ENCODE measurements around the gene ACTRT3. TPM values are rescaled to one million over a fixed set of nuclear protein-coding genes. Genes with fewer than 3 reads are reported as not detected.

ACTRT3 gene
- total and polyA plus RNA-seq, 4 experiments from 2014 or later = 0.09 to 0.17 TPM; not detected in 2

DNA sequence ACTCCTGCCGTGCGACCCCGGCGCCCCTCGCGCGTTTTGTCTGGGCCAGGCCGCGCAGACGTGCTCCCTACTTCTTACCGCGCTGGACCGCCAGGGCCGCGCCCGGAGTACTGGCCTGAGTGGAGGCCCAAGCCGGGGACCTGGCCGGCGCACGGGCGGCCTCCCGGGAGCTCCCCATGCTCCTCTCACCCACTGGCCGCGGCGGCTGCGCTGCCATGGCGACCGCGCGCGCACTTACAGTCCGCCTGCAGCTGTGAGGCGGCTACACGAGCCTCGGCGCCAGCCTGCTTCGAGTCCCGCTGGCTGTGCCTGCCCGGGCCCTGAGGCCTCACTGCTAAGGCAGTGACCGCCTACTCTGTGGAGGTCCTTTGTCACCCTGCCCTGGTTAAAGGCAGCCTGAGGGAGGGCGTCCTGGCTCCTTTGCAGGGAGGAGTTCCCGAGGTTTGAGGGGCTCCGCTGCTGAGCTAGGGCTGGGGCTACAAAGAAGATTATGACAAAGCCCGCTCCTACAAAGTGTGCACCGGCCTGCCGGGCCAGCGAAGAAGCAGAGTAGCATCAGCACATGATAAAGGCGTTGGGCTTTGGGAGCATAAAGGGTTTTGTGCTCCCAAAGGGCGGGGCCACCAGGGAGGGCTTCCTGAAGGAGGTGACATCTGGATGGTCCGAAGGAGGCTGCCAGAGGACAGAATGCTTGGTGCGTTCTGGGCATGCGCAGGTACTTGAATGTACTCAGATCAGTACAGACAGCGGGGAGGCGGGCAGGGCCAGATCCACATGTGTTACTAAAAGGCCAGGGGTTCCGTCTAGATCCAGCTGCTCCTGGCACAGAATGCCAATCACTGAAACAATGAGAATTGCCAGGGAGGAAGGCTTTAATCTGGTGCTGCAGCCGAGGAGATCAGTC is 43.2 kb upstream of the ACTRT3 start, which contains the start of the genes LRRC34 and LRRIQ4:
TSS of gene LRRC34 (minus strand) at position 573 of the 904 bp plus-strand sequence. CDS start at position 217, 356 bp downstream.
TSS of gene LRRIQ4 (plus strand) at position 539 of the 904 bp plus-strand sequence. CDS start 9,052 bp downstream, outside the sequence.
- no peaks in the 10 kb centered on the region for H3K27me3 ChIP-seq (ENCODE audit: insufficient read depth, low read length)
- H3K4me1 Mint-ChIP-seq = peaks cover 17 to 29% (median 19%) of the 10 kb centered on the region in 4 donors
- peak within 1 kb of the TSS; percentile 40 for H3K27ac ChIP-seq (ENCODE audit: low read depth, low read length)
- H3K9me3 ChIP-seq (ENCODE audit: control insufficient read depth in 1 of 2, low read length in 2 of 2) = peaks cover 0 to 8% of the 10 kb centered on the region in 2 donors
- ChIA-PET CTCF (ENCODE audit: partially characterized antibody) (interaction anchor here (0.9 to 1.9 kb wide), 2 partner anchors 49 to 154 kb away, joined by 3 to 8 read pairs; partner anchors contain the start of gene SEC62), POLR2A (ENCODE audit: partially characterized antibody) (interaction anchor here (0.7 to 2.2 kb wide), 7 partner anchors 10 to 154 kb away, joined by 3 to 16 read pairs (median 4); partner anchors contain the start of genes ACTRT3, MYNN and SEC62)
- H3K9me3 Mint-ChIP-seq = peaks cover 0 to 22% (median 12%) of the 10 kb centered on the region in 8 donors
- peaks cover 0 to under 1% of the 10 kb centered on the region in 2 donors for H3K27me3 Mint-ChIP-seq
- intact Hi-C loops (cut with micrococcal nuclease) = loop anchor here (1.0 to 5.0 kb wide), 4 partner anchors 39 to 370 kb away; partner anchors contain the start of genes MYNN, PHC3 and SEC62
- DNase-seq = peak; percentile 45 to 68 (median 55)
- no peaks in the 10 kb centered on the region for H3K36me3 ChIP-seq (ENCODE audit: insufficient read depth, low read length)
- H3K4me1 ChIP-seq (ENCODE audit: insufficient read depth, low read length) = peaks cover 21% of the 10 kb centered on the region
- H3K27ac Mint-ChIP-seq = peak within 1 kb of the TSS; percentile 55 to 87 (median 65)
- peak within 1 kb of the TSS; percentile 65 to 80 for H3K4me3 ChIP-seq (ENCODE audit: low read length in 2 of 2)
- peaks cover 0 to 8% of the 10 kb centered on the region in 2 donors for H3K36me3 Mint-ChIP-seq
- H3K4me3 Mint-ChIP-seq = peak within 1 kb of the TSS; percentile 79 to 98 (median 86)

DNA sequence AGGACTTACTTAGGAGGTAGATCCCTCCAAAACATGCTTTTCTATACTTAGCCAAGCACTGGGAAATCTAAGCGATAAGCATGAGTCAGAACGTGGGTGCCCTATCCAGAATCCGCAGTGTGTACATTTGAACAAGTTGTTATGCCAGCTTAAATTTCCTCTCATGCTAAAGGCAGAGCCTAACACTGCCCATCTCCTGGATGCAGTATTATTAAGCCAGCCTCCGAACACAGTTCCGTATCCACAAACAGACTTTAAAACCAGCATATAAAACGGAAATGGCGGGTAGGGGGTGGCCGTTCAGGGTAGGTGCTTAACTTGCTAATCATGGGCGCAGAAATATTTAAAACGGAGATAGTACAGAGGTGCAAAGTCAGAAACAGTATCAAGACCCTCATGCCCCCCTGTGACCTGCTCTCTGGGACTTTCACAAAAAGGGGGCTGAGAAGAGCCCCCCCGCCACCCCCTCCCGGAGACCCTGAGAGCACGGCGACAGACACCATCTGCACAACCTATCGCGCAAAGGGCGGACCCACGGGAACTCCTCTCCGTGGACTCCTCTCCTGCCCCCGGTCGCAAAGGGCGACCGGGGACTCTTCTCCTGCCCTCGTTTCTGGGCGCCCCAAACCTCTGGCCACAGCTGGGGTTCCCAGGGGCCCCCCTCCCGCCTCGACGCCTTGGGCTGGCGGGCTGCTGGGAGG is 42.4 kb upstream of the ACTRT3 start:
- H3K4me3 Mint-ChIP-seq = peak overlapping the region; percentile 60 to 98 (median 85)
- peaks cover 0 to 8% of the 10 kb centered on the region in 2 donors for H3K36me3 Mint-ChIP-seq
- Histone ChIP-seq H3K9me3 (ENCODE audit: control insufficient read depth in 1 of 2, low read length in 2 of 2) (peaks cover 0 to 8% of the 10 kb centered on the region in 2 donors), H3K27me3 (ENCODE audit: insufficient read depth, low read length) (no peaks in the 10 kb centered on the region), H3K27ac (ENCODE audit: low read depth, low read length) (no peak overlapping the region), H3K4me3 (ENCODE audit: low read length in 2 of 2) (peak overlapping the region in 1 of 2 donors; percentile 65), H3K4me1 (ENCODE audit: insufficient read depth, low read length) (peaks cover 21% of the 10 kb centered on the region), H3K36me3 (ENCODE audit: insufficient read depth, low read length) (no peaks in the 10 kb centered on the region)
- DNase-seq = peak in 1 of 5 donors; percentile 0
- H3K9me3 Mint-ChIP-seq = peaks cover 0 to 16% (median 12%) of the 10 kb centered on the region in 8 donors
- H3K4me1 Mint-ChIP-seq = peaks cover 17 to 29% (median 19%) of the 10 kb centered on the region in 4 donors
- CTCF ChIA-PET (ENCODE audit: partially characterized antibody) = interaction anchor here (0.9 to 1.9 kb wide), 2 partner anchors 13 to 49 kb away, joined by 3 to 8 read pairs; no protein-coding TSS in a partner anchor
- intact Hi-C loops (cut with micrococcal nuclease) = loop anchor here (1.0 to 5.0 kb wide), 2 partner anchors 38 to 371 kb away; partner anchors contain the start of genes MYNN and PHC3
- POLR2A ChIA-PET (ENCODE audit: partially characterized antibody) = interaction anchor here (0.8 to 2.2 kb wide), 6 partner anchors 11 to 155 kb away, joined by 3 to 16 read pairs (median 4); partner anchors contain the start of genes ACTRT3, MYNN and SEC62
- H3K27ac Mint-ChIP-seq = peak overlapping the region in 3 of 7 donors; percentile 5 to 72 (median 65)
- H3K27me3 Mint-ChIP-seq = no peaks in the 10 kb centered on the region

DNA sequence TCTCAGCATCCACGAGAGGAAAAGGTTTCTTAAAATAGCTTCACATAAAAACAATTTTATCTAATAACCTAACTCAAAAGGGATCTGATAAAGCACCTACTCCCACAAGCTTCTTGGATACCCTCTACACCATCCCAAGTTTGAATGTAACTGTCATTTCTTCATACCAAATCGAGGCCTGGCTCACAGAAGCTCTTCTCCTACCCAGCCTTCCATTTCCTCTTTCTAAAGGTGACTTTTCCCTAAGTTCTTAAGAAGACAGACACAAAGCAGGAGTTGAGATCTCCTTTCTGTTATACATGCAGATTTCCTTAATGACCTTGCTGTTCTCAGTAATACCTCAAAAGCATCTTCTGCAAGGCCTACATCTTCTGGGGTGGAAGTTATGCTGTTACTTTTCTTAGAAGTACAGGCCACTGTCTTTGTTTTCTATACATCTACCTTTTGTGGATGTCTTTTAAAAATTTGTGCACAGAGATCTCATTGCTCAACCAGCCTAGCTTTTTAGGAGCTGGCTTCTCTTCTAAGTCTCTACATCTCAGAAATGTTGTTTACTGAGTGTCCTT is 40.0 kb upstream of the ACTRT3 start:
- Mint-ChIP-seq H3K36me3 (peaks cover 0 to 8% of the 10 kb centered on the region in 2 donors), H3K27me3 (no peaks in the 10 kb centered on the region), H3K27ac (peak overlapping the region in 2 of 7 donors; percentile 10 to 30), H3K4me1 (peaks cover 17 to 27% (median 18%) of the 10 kb centered on the region in 4 donors), H3K9me3 (no peaks in the 10 kb centered on the region), H3K4me3 (no peak overlapping the region)
- Histone ChIP-seq H3K4me1 (ENCODE audit: insufficient read depth, low read length) (peaks cover 21% of the 10 kb centered on the region), H3K4me3 (ENCODE audit: low read length in 2 of 2) (no peak overlapping the region), H3K27me3 (ENCODE audit: insufficient read depth, low read length) (no peaks in the 10 kb centered on the region), H3K36me3 (ENCODE audit: insufficient read depth, low read length) (no peaks in the 10 kb centered on the region), H3K27ac (ENCODE audit: low read depth, low read length) (no peak overlapping the region), H3K9me3 (ENCODE audit: control insufficient read depth in 1 of 2, low read length in 2 of 2) (no peaks in the 10 kb centered on the region)
- DNase-seq = no peak
- intact Hi-C loops (cut with micrococcal nuclease) = no loop called here
- ChIA-PET POLR2A (ENCODE audit: partially characterized antibody) (interaction anchor here (1.3 kb wide), 1 partner anchor 35 kb away, joined by 4 read pairs; no protein-coding TSS in a partner anchor), CTCF (ENCODE audit: partially characterized antibody) (interaction anchor here (0.7 kb wide), 1 partner anchor 158 kb away, joined by 3 read pairs; the partner anchor contains the start of gene SEC62)

DNA sequence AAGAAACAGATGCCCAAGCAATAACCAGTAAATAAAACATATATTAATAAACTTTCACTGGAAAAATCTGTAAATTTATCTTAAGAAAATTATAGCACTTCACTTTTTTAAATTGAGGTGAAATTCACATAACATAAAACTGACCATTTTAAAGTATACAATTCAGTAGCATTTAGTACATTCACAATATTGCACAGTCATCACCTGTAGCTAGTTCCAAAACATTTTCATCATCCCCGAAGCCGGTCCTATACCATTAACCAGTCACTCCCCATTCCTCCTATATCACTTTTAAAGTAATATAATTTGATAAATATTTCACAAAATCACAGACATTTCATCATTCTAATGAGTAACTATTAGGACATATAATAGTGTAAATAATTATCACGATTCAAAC is 35.3 kb upstream of the ACTRT3 start:
- H3K36me3 ChIP-seq (ENCODE audit: insufficient read depth, low read length) = no peaks in the 10 kb centered on the region
- H3K4me1 ChIP-seq (ENCODE audit: insufficient read depth, low read length) = no peaks in the 10 kb centered on the region
- Mint-ChIP-seq H3K36me3 (no peaks in the 10 kb centered on the region), H3K4me3 (no peak overlapping the region), H3K27me3 (no peaks in the 10 kb centered on the region), H3K9me3 (no peaks in the 10 kb centered on the region), H3K4me1 (peaks cover 0 to 4% (median under 1%) of the 10 kb centered on the region in 4 donors), H3K27ac (no peak overlapping the region)
- CTCF ChIA-PET (ENCODE audit: partially characterized antibody) = no interaction called here
- H3K4me3 ChIP-seq (ENCODE audit: low read length in 2 of 2) = no peak overlapping the region
- H3K27me3 ChIP-seq (ENCODE audit: insufficient read depth, low read length) = no peaks in the 10 kb centered on the region
- POLR2A ChIA-PET (ENCODE audit: partially characterized antibody) = interaction anchor here (1.7 kb wide), 1 partner anchor 32 kb away, joined by 8 read pairs; the partner anchor contains the start of gene MYNN
- intact Hi-C loops (cut with micrococcal nuclease) = no loop called here
- DNase-seq = no peak
- H3K9me3 ChIP-seq (ENCODE audit: control insufficient read depth in 1 of 2, low read length in 2 of 2) = no peaks in the 10 kb centered on the region
- H3K27ac ChIP-seq (ENCODE audit: low read depth, low read length) = no peak overlapping the region

DNA sequence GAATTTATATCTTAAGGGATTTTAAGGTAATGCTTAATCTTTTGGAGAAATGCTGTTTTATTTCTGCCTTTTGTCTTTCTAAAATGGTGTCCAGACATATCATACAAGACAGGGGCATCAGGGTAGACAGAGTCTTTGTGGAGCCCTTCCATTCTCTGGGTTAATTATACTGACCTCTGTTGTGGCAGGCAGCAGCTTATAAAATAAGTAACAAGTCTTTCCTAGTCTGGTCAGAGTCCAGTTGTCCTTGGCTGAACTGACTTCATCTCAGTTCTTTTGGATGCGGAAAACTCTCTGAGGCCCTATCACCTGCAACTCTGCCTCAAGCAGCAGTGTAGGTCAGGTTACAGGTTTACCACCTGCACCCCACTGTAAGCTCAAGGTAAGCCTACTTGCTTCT is 23.0 kb upstream of the ACTRT3 start:
- no peaks in the 10 kb centered on the region for H3K27me3 Mint-ChIP-seq
- H3K4me3 Mint-ChIP-seq = no peak overlapping the region
- intact Hi-C loops (cut with micrococcal nuclease) = no loop called here
- peaks cover 0 to 5% (median 3%) of the 10 kb centered on the region in 4 donors for H3K4me1 Mint-ChIP-seq
- no peaks in the 10 kb centered on the region for H3K9me3 Mint-ChIP-seq
- Histone ChIP-seq H3K36me3 (ENCODE audit: insufficient read depth, low read length) (peaks cover 6% of the 10 kb centered on the region), H3K4me3 (ENCODE audit: low read length in 2 of 2) (no peak overlapping the region), H3K4me1 (ENCODE audit: insufficient read depth, low read length) (no peaks in the 10 kb centered on the region), H3K27ac (ENCODE audit: low read depth, low read length) (no peak overlapping the region), H3K27me3 (ENCODE audit: insufficient read depth, low read length) (no peaks in the 10 kb centered on the region), H3K9me3 (ENCODE audit: control insufficient read depth in 1 of 2, low read length in 2 of 2) (no peaks in the 10 kb centered on the region)
- DNase-seq = no peak
- CTCF ChIA-PET (ENCODE audit: partially characterized antibody) = no interaction called here
- peaks cover 0 to 15% of the 10 kb centered on the region in 2 donors for H3K36me3 Mint-ChIP-seq
- H3K27ac Mint-ChIP-seq = no peak overlapping the region
- POLR2A ChIA-PET (ENCODE audit: partially characterized antibody) = interaction anchor here (0.7 kb wide), 1 partner anchor 28 kb away, joined by 3 read pairs; the partner anchor contains the start of gene TERC

DNA sequence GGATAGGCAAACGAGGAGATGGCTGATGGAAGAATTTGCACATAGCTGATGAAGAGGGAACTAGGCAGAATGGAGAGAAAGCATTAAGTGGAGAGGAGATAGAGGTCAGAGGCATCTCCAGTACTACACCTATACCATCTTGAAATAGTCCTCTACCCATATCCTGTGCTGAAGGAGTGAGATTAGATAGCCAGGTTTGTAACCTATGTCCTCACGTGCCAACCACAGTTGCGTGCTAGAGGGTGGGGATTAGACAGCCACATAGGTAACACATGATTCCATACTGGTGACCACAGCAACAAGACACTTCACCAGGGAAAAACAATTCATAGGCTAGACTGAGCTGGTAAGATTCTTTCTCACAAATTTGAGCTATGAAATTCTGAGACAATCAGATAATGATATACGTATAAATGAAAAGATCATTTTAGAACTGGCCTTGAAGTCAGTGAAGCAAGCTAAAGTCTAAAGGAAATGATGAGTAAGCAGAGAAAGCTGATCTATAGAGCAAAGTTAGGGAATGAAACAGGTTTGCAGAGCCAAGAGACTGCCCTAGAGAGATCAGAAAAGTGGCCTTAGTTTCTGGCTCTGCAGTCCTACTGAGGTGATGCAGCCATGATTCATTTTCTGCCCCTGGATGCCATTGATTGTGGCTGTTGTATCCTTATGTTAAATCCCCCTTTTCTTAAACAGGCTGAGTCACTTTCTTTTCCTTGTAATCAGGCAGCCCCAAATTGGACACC is 21.5 kb upstream of the ACTRT3 start:
- H3K4me1 ChIP-seq (ENCODE audit: insufficient read depth, low read length) = no peaks in the 10 kb centered on the region
- H3K27me3 ChIP-seq (ENCODE audit: insufficient read depth, low read length) = no peaks in the 10 kb centered on the region
- intact Hi-C loops (cut with micrococcal nuclease) = no loop called here
- peaks cover 16% of the 10 kb centered on the region for H3K36me3 ChIP-seq (ENCODE audit: insufficient read depth, low read length)
- Mint-ChIP-seq H3K36me3 (peaks cover 10 to 27% of the 10 kb centered on the region in 2 donors), H3K27ac (peak overlapping the region in 1 of 7 donors; percentile 10), H3K4me1 (peaks cover 0 to 9% (median 3%) of the 10 kb centered on the region in 4 donors), H3K4me3 (peak overlapping the region in 1 of 8 donors; percentile 8), H3K9me3 (no peaks in the 10 kb centered on the region), H3K27me3 (no peaks in the 10 kb centered on the region)
- ChIA-PET CTCF (ENCODE audit: partially characterized antibody) (interaction anchor here (0.9 kb wide), 1 partner anchor 18 kb away, joined by 3 read pairs; no protein-coding TSS in a partner anchor), POLR2A (ENCODE audit: partially characterized antibody) (no interaction called here)
- no peaks in the 10 kb centered on the region for H3K9me3 ChIP-seq (ENCODE audit: control insufficient read depth in 1 of 2, low read length in 2 of 2)
- no peak overlapping the region for H3K4me3 ChIP-seq (ENCODE audit: low read length in 2 of 2)
- no peak overlapping the region for H3K27ac ChIP-seq (ENCODE audit: low read depth, low read length)
- DNase-seq = no peak

Data from CD4-positive, alpha-beta memory T cell (primary cell).